Nephron (organoid): ENCODE measurements around the gene SLX9.

Experiments
- H3K27ac Mint-ChIP-seq, 3 experiments: 2 replicates each; pipeline ENCODE4 v1.8.0; 2020; ENCODE audit warnings: mixed read lengths in 3 of 3, mild to moderate bottlenecking in 2 of 3, moderate library complexity in 1 of 3
- H3K27me3 Mint-ChIP-seq: 2 replicates; pipeline ENCODE4 v1.8.0; 2021; ENCODE audit warnings: low read depth, mild to moderate bottlenecking, moderate library complexity, mixed read lengths
- H3K36me3 Mint-ChIP-seq: 2 replicates; pipeline ENCODE4 v1.8.0; 2020; ENCODE audit warnings: low read depth, mixed read lengths
- H3K4me1 Mint-ChIP-seq: 2 replicates; pipeline ENCODE4 v1.8.0; 2020; ENCODE audit warnings: mixed read lengths
- H3K4me3 Mint-ChIP-seq, 3 experiments: 2 replicates each; pipeline ENCODE4 v1.8.0; 2020; ENCODE audit warnings: mild to moderate bottlenecking in 3 of 3, mixed read lengths in 3 of 3, moderate library complexity in 2 of 3
- H3K9me3 Mint-ChIP-seq: 2 replicates; pipeline ENCODE4 v1.8.0; 2020; ENCODE audit warnings: mixed read lengths
- TF ChIP-seq, protein P1 (sequence below), 3 experiments: fragments of 200-600 bp; sonication (generic); IDR thresholded peaks; one replicate each; pipeline ENCODE4 v1.5.0; 2021; ENCODE audit warnings: antibody characterized with exemption in 3 of 3; ENCODE audit not compliant: unreplicated experiment in 3 of 3

SLX9 gene

DNA sequence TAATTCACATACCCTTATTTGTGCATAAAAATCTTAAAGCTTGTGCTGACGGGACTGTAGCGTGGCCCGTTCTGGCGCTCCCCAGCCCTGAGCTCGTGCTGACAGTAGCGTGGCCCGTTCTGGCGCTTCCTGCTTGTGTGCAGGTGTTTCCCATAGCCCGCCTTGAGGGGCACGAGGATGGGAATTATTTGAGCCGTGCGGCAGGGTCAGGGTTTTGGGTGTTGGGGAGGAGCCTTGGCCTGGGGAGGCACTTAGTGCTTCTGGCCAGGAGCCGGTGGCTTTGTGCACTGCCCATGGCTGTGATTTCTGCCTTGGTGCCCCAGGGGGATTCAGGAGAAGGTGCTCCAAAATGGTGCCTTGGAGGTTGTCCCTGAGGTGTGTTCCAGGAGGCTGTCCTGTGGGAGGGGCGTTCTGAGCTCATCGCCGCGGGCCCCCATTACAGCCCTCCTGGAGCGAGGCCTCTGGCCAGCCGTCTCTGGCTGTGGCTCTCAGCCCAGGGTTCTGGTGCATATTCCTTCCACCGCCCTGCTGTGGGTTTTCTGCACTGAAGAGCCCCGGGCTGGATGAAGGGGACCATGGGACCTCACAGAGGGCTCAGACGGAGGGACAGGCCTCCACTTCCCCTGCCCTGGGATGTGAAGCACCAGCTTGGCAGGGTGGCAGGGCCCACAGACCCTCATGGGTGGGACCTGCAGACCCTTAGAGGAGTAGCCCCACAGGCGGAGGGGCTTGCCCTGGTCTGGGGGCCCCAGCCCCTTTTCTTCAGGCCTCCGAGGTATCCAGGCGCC, 6.6 kb downstream of the SLX9 start:
- Mint-ChIP-seq H3K4me3 (no peak overlapping the region), H3K36me3 (peaks cover 10% of the 10 kb centered on the region), H3K27me3 (no peaks in the 10 kb centered on the region), H3K27ac (no peak overlapping the region), H3K9me3 (no peaks in the 10 kb centered on the region), H3K4me1 (peaks cover 7% of the 10 kb centered on the region)
- TF ChIP-seq, protein P1, sequence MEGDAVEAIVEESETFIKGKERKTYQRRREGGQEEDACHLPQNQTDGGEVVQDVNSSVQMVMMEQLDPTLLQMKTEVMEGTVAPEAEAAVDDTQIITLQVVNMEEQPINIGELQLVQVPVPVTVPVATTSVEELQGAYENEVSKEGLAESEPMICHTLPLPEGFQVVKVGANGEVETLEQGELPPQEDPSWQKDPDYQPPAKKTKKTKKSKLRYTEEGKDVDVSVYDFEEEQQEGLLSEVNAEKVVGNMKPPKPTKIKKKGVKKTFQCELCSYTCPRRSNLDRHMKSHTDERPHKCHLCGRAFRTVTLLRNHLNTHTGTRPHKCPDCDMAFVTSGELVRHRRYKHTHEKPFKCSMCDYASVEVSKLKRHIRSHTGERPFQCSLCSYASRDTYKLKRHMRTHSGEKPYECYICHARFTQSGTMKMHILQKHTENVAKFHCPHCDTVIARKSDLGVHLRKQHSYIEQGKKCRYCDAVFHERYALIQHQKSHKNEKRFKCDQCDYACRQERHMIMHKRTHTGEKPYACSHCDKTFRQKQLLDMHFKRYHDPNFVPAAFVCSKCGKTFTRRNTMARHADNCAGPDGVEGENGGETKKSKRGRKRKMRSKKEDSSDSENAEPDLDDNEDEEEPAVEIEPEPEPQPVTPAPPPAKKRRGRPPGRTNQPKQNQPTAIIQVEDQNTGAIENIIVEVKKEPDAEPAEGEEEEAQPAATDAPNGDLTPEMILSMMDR (IDR thresholded peaks at IDR 0.05; ENCODE audit: unreplicated experiment in 3 of 3) = no peak

DNA sequence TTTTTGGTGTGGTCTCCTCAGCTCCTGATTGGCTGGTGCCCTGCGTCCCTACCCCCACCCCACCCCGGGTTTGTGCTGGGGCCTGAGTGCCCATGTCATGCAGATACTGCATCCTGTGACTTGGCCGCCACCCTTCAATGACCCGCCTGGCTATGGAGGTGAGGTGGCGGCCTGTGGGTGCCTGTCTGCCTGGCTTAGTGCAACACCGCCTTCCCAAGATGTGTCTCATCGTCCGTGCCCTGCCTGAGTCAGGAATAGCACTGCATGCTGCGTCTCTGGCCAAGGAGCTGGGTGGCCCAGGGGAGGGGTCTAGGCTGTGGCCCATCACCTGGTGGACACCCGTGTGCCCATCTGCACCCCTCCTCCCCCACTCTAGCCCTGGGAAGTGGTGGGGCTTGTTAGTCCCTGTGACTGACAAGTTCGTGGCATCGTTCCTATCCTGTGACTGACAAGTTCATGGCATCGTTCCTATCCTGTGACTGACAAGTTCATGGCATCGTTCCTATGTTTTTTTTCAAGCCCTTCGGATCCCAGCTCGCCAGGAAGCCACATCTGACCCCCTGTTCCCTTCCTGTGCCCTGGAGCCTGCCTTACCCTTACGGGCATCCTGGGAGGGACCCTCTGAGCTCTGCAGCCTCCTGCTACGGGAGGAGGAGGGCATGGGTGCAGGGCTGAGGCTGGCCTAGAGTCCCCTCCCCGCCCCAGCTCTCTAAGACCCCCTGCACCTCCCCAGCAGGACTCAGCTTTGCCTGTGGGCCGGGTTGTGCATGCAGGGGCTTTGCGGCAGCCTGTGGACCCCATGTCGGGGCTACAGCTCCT, 7.5 kb downstream of the SLX9 start:
- Mint-ChIP-seq H3K4me1 (peaks cover 2% of the 10 kb centered on the region), H3K27me3 (no peaks in the 10 kb centered on the region), H3K4me3 (no peak overlapping the region), H3K27ac (no peak overlapping the region), H3K9me3 (no peaks in the 10 kb centered on the region), H3K36me3 (peaks cover 10% of the 10 kb centered on the region)
- TF ChIP-seq, protein P1 (IDR thresholded peaks at IDR 0.05; ENCODE audit: unreplicated experiment in 3 of 3) = no peak

- TF ChIP-seq, protein P1 (IDR thresholded peaks at IDR 0.05; ENCODE audit: unreplicated experiment in 3 of 3) = no peak
- Mint-ChIP-seq H3K27ac (no peak overlapping the region), H3K4me3 (no peak overlapping the region), H3K36me3 (peaks cover 10% of the 10 kb centered on the region), H3K9me3 (no peaks in the 10 kb centered on the region), H3K27me3 (no peaks in the 10 kb centered on the region), H3K4me1 (peaks cover 6% of the 10 kb centered on the region)
Observed at GRCh38 chr21:44947930-44948331, 8.1 kb downstream of the SLX9 start.

- H3K4me3 Mint-ChIP-seq = no peak overlapping the region
- H3K27me3 Mint-ChIP-seq = no peaks in the 10 kb centered on the region
- no peaks in the 10 kb centered on the region for H3K9me3 Mint-ChIP-seq
- peaks cover 7% of the 10 kb centered on the region for H3K4me1 Mint-ChIP-seq
- TF ChIP-seq, protein P1 (IDR thresholded peaks at IDR 0.05; ENCODE audit: unreplicated experiment in 3 of 3) = no peak
- H3K27ac Mint-ChIP-seq = no peak overlapping the region
- peaks cover 10% of the 10 kb centered on the region for H3K36me3 Mint-ChIP-seq
Observed at GRCh38 chr21:44948426-44949120, 8.7 kb downstream of the SLX9 start.

DNA sequence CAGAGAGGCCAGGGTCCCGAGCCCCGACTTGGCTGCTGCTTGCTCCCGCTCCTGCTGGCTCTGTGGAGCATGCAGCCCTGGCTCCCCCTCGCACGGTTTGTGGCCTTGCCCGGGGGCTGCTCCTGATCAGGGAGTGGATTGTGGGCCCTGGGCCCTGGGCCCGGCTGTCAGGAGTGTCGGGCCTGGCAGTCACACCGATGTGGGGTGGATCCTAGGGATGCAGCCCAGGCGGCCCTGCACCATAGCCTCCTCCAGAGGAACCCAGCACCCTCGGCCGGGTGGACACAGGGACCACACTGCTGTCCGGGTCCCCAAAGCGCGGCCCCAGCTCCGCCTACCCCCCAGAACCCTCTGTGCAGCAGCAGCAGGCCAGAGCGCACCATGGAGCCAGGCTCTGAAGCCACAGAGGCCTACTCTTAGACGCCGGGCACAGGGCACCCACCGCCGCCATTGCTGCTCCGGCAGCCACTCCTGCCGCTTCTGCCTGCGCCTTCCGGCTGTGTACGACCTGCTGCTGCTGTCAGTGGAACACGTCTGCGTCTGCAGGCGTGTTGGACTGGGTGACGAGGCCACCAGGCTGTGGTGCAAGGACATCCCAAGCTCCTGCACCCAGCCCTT, 9.4 kb downstream of the SLX9 start:
- no peak overlapping the region for H3K4me3 Mint-ChIP-seq
- H3K36me3 Mint-ChIP-seq = peaks cover 7% of the 10 kb centered on the region
- H3K9me3 Mint-ChIP-seq = no peaks in the 10 kb centered on the region
- peaks cover 7% of the 10 kb centered on the region for H3K4me1 Mint-ChIP-seq
- TF ChIP-seq, protein P1 (IDR thresholded peaks at IDR 0.05; ENCODE audit: unreplicated experiment in 3 of 3) = no peak
- H3K27me3 Mint-ChIP-seq = no peaks in the 10 kb centered on the region
- H3K27ac Mint-ChIP-seq = no peak overlapping the region
